OCI-LY7 (cell line): Measurements from ENCODE around the gene CACNB2. TPM values are rescaled to one million over a fixed set of nuclear protein-coding genes. Genes with fewer than 3 reads are reported as not detected.

Experiments
- BruUV-seq: library from RNA; stranded (reverse); fragments of 400-500 nt; replicated peaks from 2 replicates; lab custom pipeline; 2021; lab: Mats Ljungman, UMichigan
- CTCF ChIA-PET: fragments of 300-600 bp; sonication (Branson Sonifier 250); formaldehyde crosslinking; loops from one replicate; lab custom pipeline; 2022; ENCODE audit warnings: antibody characterized with exemption; ENCODE audit not compliant: unreplicated experiment; lab: Charles Lee
- POLR2A ChIA-PET: fragments of 300-600 bp; sonication (Branson Sonifier 250); formaldehyde crosslinking; loops from one replicate; lab custom pipeline; 2022; ENCODE audit warnings: antibody characterized with exemption; lab: Charles Lee
- DNase-seq: peaks from one replicate; pipeline ENCODE4 v3.0.0-alpha.2; 2015; ENCODE audit warnings: low spot score
- H2AFZ ChIP-seq: fragments of 200-600 bp; sonication (generic), shearing (Covaris generic); 2 replicates; pipeline ENCODE4 v1.6.1; 2014; ENCODE audit warnings: mild to moderate bottlenecking, antibody characterized with exemption, low read length, moderate library complexity
- H3K27ac ChIP-seq: fragments of 200-600 bp; sonication (generic); 2 replicates; pipeline ENCODE4 v1.5.1; 2014; ENCODE audit warnings: mixed run types, low read depth, mild to moderate bottlenecking, moderate library complexity, low read length, inconsistent platforms; ENCODE audit not compliant: poor library complexity, severe bottlenecking
- H3K36me3 ChIP-seq: fragments of 200-600 bp; sonication (generic); 2 replicates; pipeline ENCODE4 v1.6.1; 2014; ENCODE audit warnings: mild to moderate bottlenecking, antibody characterized with exemption, low read length, moderate library complexity, mixed read lengths; ENCODE audit not compliant: insufficient read depth
- H3K4me1 ChIP-seq: fragments of 200-600 bp; sonication (generic); 2 replicates; pipeline ENCODE4 v1.5.1; 2014; ENCODE audit warnings: mild to moderate bottlenecking, low read length; ENCODE audit not compliant: insufficient read depth, poor library complexity, severe bottlenecking
- H3K4me2 ChIP-seq: fragments of 200-600 bp; sonication (generic); 2 replicates; pipeline ENCODE4 v1.6.1; 2014; ENCODE audit warnings: mild to moderate bottlenecking, low read length
- H3K4me3 ChIP-seq: fragments of 200-600 bp; sonication (generic); 2 replicates; pipeline ENCODE4 v1.5.1; 2014; ENCODE audit warnings: mild to moderate bottlenecking, low read depth, low read length; ENCODE audit not compliant: poor library complexity, severe bottlenecking
- H3K79me2 ChIP-seq: fragments of 200-600 bp; sonication (generic); 2 replicates; pipeline ENCODE4 v1.6.1; 2016; ENCODE audit warnings: low read depth, mild to moderate bottlenecking, low read length, moderate library complexity, mixed read lengths; ENCODE audit not compliant: insufficient read depth
- H3K9me2 ChIP-seq: fragments of 200-600 bp; sonication (generic); 2 replicates; pipeline ENCODE4 v1.6.1; 2016; ENCODE audit warnings: mild to moderate bottlenecking, low read length, mixed read lengths; ENCODE audit not compliant: insufficient read depth
- H3K9me3 ChIP-seq: fragments of 200-600 bp; sonication (generic); 2 replicates; pipeline ENCODE4 v1.6.1; 2014; ENCODE audit warnings: mild to moderate bottlenecking, mixed run types, low read length, mixed read lengths
- H4K20me1 ChIP-seq: fragments of 200-600 bp; sonication (generic); 2 replicates; pipeline ENCODE4 v1.6.1; 2014; ENCODE audit warnings: mild to moderate bottlenecking, antibody characterized with exemption, low read length, moderate library complexity, mixed read lengths; ENCODE audit not compliant: insufficient read depth
- EZH2phosphoT487 ChIP-seq: fragments of 200-600 bp; sonication (generic); IDR thresholded peaks from 2 replicates; pipeline ENCODE4 v1.6.1; 2018; ENCODE audit warnings: low read depth, borderline replicate concordance, mild to moderate bottlenecking, mixed run types, antibody characterized with exemption, low read length, moderate library complexity, mixed read lengths
- intact Hi-C: fragments of 100-400 bp; cut with micrococcal nuclease; formaldehyde crosslinking; loops from one replicate; pipeline ENCODE4 v1.10.0; 2022; ENCODE audit not compliant: unreplicated experiment
- total RNA-seq, 2 experiments: library from RNA; depleted of rRNA in 1 of 2; stranded (reverse); fragments of >200 nt in 1 of 2; shearing (Covaris generic) in 1 of 2; gene quantifications; 2 replicates each; pipeline ENCODE4 v1.2.3, GENCODE V29; 2014 to 2022
- TF ChIP-seq, protein P1 (sequence below): fragments of 200-600 bp; sonication (generic); conservative IDR thresholded peaks from 2 replicates; pipeline ENCODE4 v1.5.1; 2014; ENCODE audit warnings: mild to moderate bottlenecking, antibody characterized with exemption, low read length, moderate library complexity, mixed read lengths

CACNB2 gene
- total RNA-seq, 2 experiments from 2014 or later = not detected

DNA sequence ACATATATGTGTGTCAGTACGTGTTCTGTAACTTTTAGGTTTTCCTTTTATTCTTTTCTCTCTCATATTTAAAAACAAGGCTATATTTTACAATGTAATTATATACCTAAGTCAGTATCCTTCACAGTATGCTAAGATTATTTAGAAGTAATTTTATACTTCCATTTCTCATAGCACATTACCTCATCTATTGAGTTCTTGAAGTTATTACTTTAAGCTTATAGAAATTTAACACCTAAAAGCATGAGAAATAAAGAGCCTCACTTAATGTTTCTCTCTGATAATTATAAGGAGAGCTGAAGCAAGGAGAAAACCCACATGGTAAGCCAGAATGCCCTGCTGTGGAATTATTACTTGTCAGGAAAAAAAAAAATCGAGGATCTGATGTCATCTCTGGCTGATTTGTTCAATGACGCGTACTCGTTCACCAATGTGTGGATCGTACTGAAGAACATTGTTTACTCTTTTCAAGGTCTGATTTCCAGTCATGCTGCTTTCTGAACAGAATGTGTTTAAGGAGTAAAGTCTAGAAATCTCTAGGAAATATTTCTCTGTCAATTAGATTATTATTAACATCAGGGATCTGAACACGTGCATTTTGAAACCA is 21.9 kb downstream of the CACNB2 start:
- H3K36me3 ChIP-seq = no peaks in the 10 kb centered on the region
- intact Hi-C loops = no loop called here
- H3K4me1 ChIP-seq = no peaks in the 10 kb centered on the region
- ChIA-PET POLR2A (no interaction called here), CTCF (no interaction called here)
- H2AFZ ChIP-seq = no peak overlapping the region
- no peaks in the 10 kb centered on the region for H3K79me2 ChIP-seq
- H3K9me3 ChIP-seq = no peaks in the 10 kb centered on the region
- H4K20me1 ChIP-seq = no peaks in the 10 kb centered on the region
- BruUV-seq = no TSS peak
- H3K4me3 ChIP-seq = no peak overlapping the region
- no peak overlapping the region for H3K4me2 ChIP-seq
- H3K27ac ChIP-seq = no peak overlapping the region
- H3K9me2 ChIP-seq = no peaks in the 10 kb centered on the region
- TF ChIP-seq, protein P1, sequence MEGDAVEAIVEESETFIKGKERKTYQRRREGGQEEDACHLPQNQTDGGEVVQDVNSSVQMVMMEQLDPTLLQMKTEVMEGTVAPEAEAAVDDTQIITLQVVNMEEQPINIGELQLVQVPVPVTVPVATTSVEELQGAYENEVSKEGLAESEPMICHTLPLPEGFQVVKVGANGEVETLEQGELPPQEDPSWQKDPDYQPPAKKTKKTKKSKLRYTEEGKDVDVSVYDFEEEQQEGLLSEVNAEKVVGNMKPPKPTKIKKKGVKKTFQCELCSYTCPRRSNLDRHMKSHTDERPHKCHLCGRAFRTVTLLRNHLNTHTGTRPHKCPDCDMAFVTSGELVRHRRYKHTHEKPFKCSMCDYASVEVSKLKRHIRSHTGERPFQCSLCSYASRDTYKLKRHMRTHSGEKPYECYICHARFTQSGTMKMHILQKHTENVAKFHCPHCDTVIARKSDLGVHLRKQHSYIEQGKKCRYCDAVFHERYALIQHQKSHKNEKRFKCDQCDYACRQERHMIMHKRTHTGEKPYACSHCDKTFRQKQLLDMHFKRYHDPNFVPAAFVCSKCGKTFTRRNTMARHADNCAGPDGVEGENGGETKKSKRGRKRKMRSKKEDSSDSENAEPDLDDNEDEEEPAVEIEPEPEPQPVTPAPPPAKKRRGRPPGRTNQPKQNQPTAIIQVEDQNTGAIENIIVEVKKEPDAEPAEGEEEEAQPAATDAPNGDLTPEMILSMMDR = no peak
- no peak for TF ChIP-seq EZH2phosphoT487
- no peak for DNase-seq

DNA sequence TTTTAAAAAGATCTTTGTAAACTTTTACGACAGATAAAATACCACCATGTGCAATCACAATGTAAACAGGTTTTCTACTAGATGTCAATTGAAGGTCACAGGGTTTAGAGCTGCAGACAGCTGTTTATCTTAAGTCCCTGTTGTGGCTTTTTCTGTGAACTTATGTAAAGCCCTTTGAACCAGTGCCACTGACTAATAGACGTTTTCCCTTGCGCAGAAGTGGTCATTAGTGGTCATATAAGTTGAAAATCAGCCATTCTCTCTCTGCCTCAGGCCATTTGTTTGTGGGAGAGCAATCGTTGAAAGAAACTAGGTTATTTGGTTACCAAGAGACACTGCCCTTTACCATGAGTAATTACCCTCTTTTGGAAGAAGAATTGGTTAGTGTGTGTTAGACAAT is 23.9 kb downstream of the CACNB2 start:
- ChIA-PET POLR2A (no interaction called here), CTCF (no interaction called here)
- Histone ChIP-seq H3K4me3 (no peak overlapping the region), H3K27ac (no peak overlapping the region), H3K4me2 (no peak overlapping the region), H3K79me2 (no peaks in the 10 kb centered on the region), H4K20me1 (no peaks in the 10 kb centered on the region), H3K4me1 (no peaks in the 10 kb centered on the region), H3K9me3 (no peaks in the 10 kb centered on the region), H3K9me2 (no peaks in the 10 kb centered on the region), H3K36me3 (no peaks in the 10 kb centered on the region), H2AFZ (no peak overlapping the region)
- no peak for DNase-seq
- TF ChIP-seq, protein P1 = no peak
- no peak for TF ChIP-seq EZH2phosphoT487
- no TSS peak for BruUV-seq
- intact Hi-C loops = no loop called here

DNA sequence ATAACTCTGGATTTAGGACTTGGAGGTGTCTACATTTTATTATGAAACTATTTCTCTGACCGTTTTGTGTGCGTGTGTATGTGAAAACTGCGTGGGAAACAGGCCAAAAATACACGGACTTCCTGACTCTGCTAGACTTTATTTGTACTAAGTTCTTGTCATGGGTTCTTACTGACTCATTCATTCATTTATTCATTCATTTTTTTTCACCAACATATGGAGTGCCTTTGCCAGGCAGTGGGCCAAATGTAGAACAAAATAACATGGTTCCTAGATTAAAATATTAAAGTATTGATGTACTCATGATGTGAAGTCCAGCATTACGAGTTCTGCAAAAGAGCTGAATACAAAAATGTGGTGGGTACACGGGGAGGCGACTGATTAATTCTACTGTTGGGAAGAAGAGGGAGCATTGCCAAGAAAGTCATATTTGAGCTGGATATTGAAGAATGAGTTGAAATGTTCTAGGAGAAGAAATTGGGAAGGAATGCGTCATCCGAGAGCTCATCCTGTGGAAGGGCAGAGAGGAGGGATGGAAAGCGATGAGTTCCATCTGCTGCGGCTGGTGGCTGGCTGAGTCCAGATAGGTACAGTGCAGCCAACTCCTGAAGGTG is 24.6 kb downstream of the CACNB2 start:
- Histone ChIP-seq H3K79me2 (no peaks in the 10 kb centered on the region), H3K27ac (no peak overlapping the region), H3K9me2 (no peaks in the 10 kb centered on the region), H3K4me1 (no peaks in the 10 kb centered on the region), H3K9me3 (no peaks in the 10 kb centered on the region), H2AFZ (no peak overlapping the region), H3K36me3 (no peaks in the 10 kb centered on the region), H4K20me1 (no peaks in the 10 kb centered on the region), H3K4me2 (no peak overlapping the region), H3K4me3 (no peak overlapping the region)
- no peak for DNase-seq
- TF ChIP-seq EZH2phosphoT487 = no peak
- TF ChIP-seq, protein P1 = no peak
- POLR2A ChIA-PET = no interaction called here
- CTCF ChIA-PET = no interaction called here
- intact Hi-C loops = no loop called here
- no TSS peak for BruUV-seq
